AG10803 (cell line): Measurements from ENCODE around the gene EFCAB6.

Experiments
- DNase-seq: peaks from one replicate; pipeline ENCODE4 v3.0.0; 2010; ENCODE audit warnings: low read depth
- H3K4me3 ChIP-seq: 2 replicates; pipeline ENCODE4 v1.5.1; 2011; ENCODE audit warnings: mild to moderate bottlenecking, low read length, control low read depth
- CTCF ChIP-seq: conservative IDR thresholded peaks from 2 replicates; pipeline ENCODE4 v1.5.1; 2011; ENCODE audit warnings: mild to moderate bottlenecking, low read length, control low read depth, inconsistent platforms

The EFCAB6 gene

GRCh38 chr22:43631846-43632245 lies 180.3 kb downstream of the EFCAB6 start:
- H3K4me3 ChIP-seq: no peak overlapping the region
- no peak for DNase-seq

GRCh38 chr22:43631201-43631600 lies 180.9 kb downstream of the EFCAB6 start:
- DNase-seq: no peak
- no peak for TF ChIP-seq CTCF
- no peak overlapping the region for H3K4me3 ChIP-seq

More at GRCh38 chr22:43631846-43632245, 180.3 kb downstream of the EFCAB6 start:
- TF ChIP-seq CTCF: no peak

- TF ChIP-seq CTCF: no peak
- no peak for DNase-seq
- H3K4me3 ChIP-seq: no peak overlapping the region
Measured at GRCh38 chr22:43630451-43630850, 181.7 kb downstream of the EFCAB6 start.

GRCh38 chr22:43628250-43628649 lies 183.9 kb downstream of the EFCAB6 start:
- no peak overlapping the region for H3K4me3 ChIP-seq
- DNase-seq: no peak
- TF ChIP-seq CTCF: no peak

- no peak overlapping the region for H3K4me3 ChIP-seq
- TF ChIP-seq CTCF: no peak
- no peak for DNase-seq
Measured at GRCh38 chr22:43627485-43628213, 184.5 kb downstream of the EFCAB6 start.

GRCh38 chr22:43625242-43625641 lies 186.9 kb downstream of the EFCAB6 start:
- TF ChIP-seq CTCF: no peak

GRCh38 chr22:43624144-43624998 lies 187.7 kb downstream of the EFCAB6 start:
- H3K4me3 ChIP-seq: no peak overlapping the region
- DNase-seq: peak; percentile 11
- TF ChIP-seq CTCF: no peak

More at GRCh38 chr22:43625242-43625641, 186.9 kb downstream of the EFCAB6 start:
- no peak for DNase-seq
- no peak overlapping the region for H3K4me3 ChIP-seq
